CD14-positive monocyte (primary cell): ENCODE results near the gene EVL. TPM values are rescaled to one million over a fixed set of nuclear protein-coding genes. Genes with fewer than 3 reads are reported as not detected.

Experiments used
- DNase-seq, 3 donors: peaks; one replicate each; pipeline ENCODE4 v3.0.0-alpha.2; 2011 to 2022
- H2AFZ ChIP-seq: 2 replicates; pipeline ENCODE4 v1.6.0; 2012; ENCODE audit warnings: mild to moderate bottlenecking, low read depth, low read length, inconsistent platforms; ENCODE audit not compliant: insufficient read depth, poor library complexity, severe bottlenecking
- H3K27ac ChIP-seq, 2 donors: 1 replicate in 1 of 2; 2 replicates in 1 of 2; pipeline ENCODE4 v1.5.1; 2012 to 2013; ENCODE audit warnings: low read length in 2 of 2, control low read depth in 1 of 2, inconsistent platforms in 1 of 2, low read depth in 1 of 2, mild to moderate bottlenecking in 1 of 2
- H3K27me3 ChIP-seq, 2 donors: one replicate each; pipeline versions ENCODE4 v1.6.0 to v1.6.1; 2011 to 2013; ENCODE audit warnings: low read length in 2 of 2; ENCODE audit not compliant: control insufficient read depth in 2 of 2, insufficient read depth in 2 of 2
- H3K36me3 ChIP-seq, 2 donors: replicated peaks in 1 of 2; 1 replicate in 1 of 2; 2 replicates in 1 of 2; pipeline versions ENCODE4 v1.5.1 to v1.6.1; 2012 to 2013; ENCODE audit warnings: low read length in 2 of 2, control low read depth in 1 of 2, inconsistent platforms in 1 of 2, mild to moderate bottlenecking in 1 of 2; ENCODE audit not compliant: insufficient read depth in 2 of 2, control insufficient read depth in 1 of 2
- H3K4me1 ChIP-seq, 2 donors: 1 replicate in 1 of 2; 2 replicates in 1 of 2; pipeline versions ENCODE4 v1.5.1 to v1.6.1; 2012 to 2013; ENCODE audit warnings: low read length in 2 of 2, control low read depth in 1 of 2, inconsistent platforms in 1 of 2, mild to moderate bottlenecking in 1 of 2, moderate library complexity in 1 of 2; ENCODE audit not compliant: insufficient read depth in 2 of 2, control insufficient read depth in 1 of 2
- H3K4me2 ChIP-seq: replicated peaks from 2 replicates; pipeline ENCODE3; 2012; ENCODE audit warnings: low read length, moderate library complexity, mild to moderate bottlenecking; ENCODE audit not compliant: poor library complexity, severe bottlenecking; ENCODE audit errors: extremely low read depth
- H3K4me3 ChIP-seq, 3 experiments: fragments of 200-600 bp in 1 of 3; sonication (generic) in 1 of 3; replicated peaks in 1 of 3; 1 replicate in 2 of 3; 2 replicates in 1 of 3; pipeline ENCODE4 v1.5.1; 2011 to 2013; ENCODE audit warnings: low read length in 3 of 3, mild to moderate bottlenecking in 3 of 3, control low read depth in 2 of 3, low read depth in 2 of 3, inconsistent platforms in 1 of 3, moderate library complexity in 1 of 3
- H3K79me2 ChIP-seq: 2 replicates; pipeline ENCODE4 v1.6.0; 2012; ENCODE audit warnings: mild to moderate bottlenecking, control low read depth, inconsistent platforms, low read length, moderate library complexity; ENCODE audit not compliant: insufficient read depth
- H3K9ac ChIP-seq: 2 replicates; pipeline ENCODE4 v1.6.0; 2017; ENCODE audit warnings: low read length, mild to moderate bottlenecking; ENCODE audit not compliant: insufficient read depth, poor library complexity, severe bottlenecking
- H3K9me3 ChIP-seq, 2 donors: replicated peaks in 1 of 2; 1 replicate in 1 of 2; 2 replicates in 1 of 2; pipeline versions ENCODE4 v1.5.1 to v1.6.1; 2012 to 2013; ENCODE audit warnings: low read length in 2 of 2, control low read depth in 1 of 2; ENCODE audit not compliant: control insufficient read depth in 1 of 2, insufficient read depth in 1 of 2
- H4K20me1 ChIP-seq: 2 replicates; pipeline ENCODE4 v1.6.0; 2012; ENCODE audit warnings: mild to moderate bottlenecking, low read length, control low read depth, moderate library complexity; ENCODE audit not compliant: insufficient read depth
- H3K27ac Mint-ChIP-seq, 7 donors: one replicate each; pipeline ENCODE4 v1.8.0; 2020; ENCODE audit warnings: mild to moderate bottlenecking in 7 of 7, mixed read lengths in 7 of 7, moderate library complexity in 6 of 7, inconsistent platforms in 2 of 7
- H3K27me3 Mint-ChIP-seq, 3 donors: one replicate each; pipeline ENCODE4 v1.8.0; 2021 to 2022; ENCODE audit warnings: low read depth in 3 of 3, mild to moderate bottlenecking in 3 of 3, mixed read lengths in 3 of 3, moderate library complexity in 3 of 3, inconsistent platforms in 1 of 3
- H3K36me3 Mint-ChIP-seq, 2 donors: one replicate each; pipeline ENCODE4 v1.8.0; 2020; ENCODE audit warnings: mixed read lengths in 2 of 2, inconsistent platforms in 1 of 2, mild to moderate bottlenecking in 1 of 2
- H3K4me1 Mint-ChIP-seq: one replicate; pipeline ENCODE4 v1.8.0; 2020; ENCODE audit warnings: mild to moderate bottlenecking, mixed read lengths
- H3K4me3 Mint-ChIP-seq, 2 donors: one replicate each; pipeline ENCODE4 v1.8.0; 2020; ENCODE audit warnings: mild to moderate bottlenecking in 2 of 2, mixed read lengths in 2 of 2, moderate library complexity in 1 of 2
- H3K9me3 Mint-ChIP-seq, 7 donors: one replicate each; pipeline ENCODE4 v1.8.0; 2020 to 2022; ENCODE audit warnings: mixed read lengths in 7 of 7, mild to moderate bottlenecking in 6 of 7, moderate library complexity in 6 of 7, inconsistent platforms in 2 of 7
- CTCF ChIP-seq: fragments of 200-600 bp; IDR thresholded peaks from one replicate; pipeline ENCODE4 v1.8.0; 2022; ENCODE audit warnings: antibody characterized with exemption, mild to moderate bottlenecking
- WGBS: methylation state at CpG from one replicate; pipeline ENCODE4 v1.1.5; 2013; ENCODE audit warnings: missing lambda C conversion rate; ENCODE audit not compliant: insufficient coverage; 5-methylcytosine and 5-hydroxymethylcytosine counted together
- intact Hi-C, 2 donors: fragments of 100-400 bp; cut with micrococcal nuclease; formaldehyde crosslinking; loops; one replicate each; pipeline versions ENCODE4 v1.15.0 to v1.15.1; 2023
- polyA plus RNA-seq, 3 donors: library from polyadenylated mRNA; depleted of rRNA in 1 of 3; unstranded in 2 of 3; stranded (reverse) in 1 of 3; fragments of 300-500 nt in 2 of 3; fragments of >200 nt in 1 of 3; fragmentation: Illumina TruSeq in 2 of 3; gene quantifications; 1 replicate in 2 of 3; 2 replicates in 1 of 3; pipeline ENCODE4 v1.2.3, GENCODE V29; 2012 to 2021

Gene EVL
- polyA plus RNA-seq, 3 donors: 3.2 to 131 (median 6.7) TPM

- intact Hi-C loops: no loop called here
- Histone ChIP-seq H3K4me2 (no peak overlapping the region), H3K9me3 (no peaks in the 10 kb centered on the region), H3K9ac (no peak overlapping the region), H3K36me3 (peaks cover 52 to 62% of the 10 kb centered on the region in 2 donors), H3K27ac (no peak overlapping the region), H2AFZ (no peak overlapping the region), H3K4me1 (peaks cover 5 to 9% of the 10 kb centered on the region in 2 donors), H3K27me3 (no peaks in the 10 kb centered on the region), H4K20me1 (peaks cover 18% of the 10 kb centered on the region), H3K79me2 (peaks cover 13% of the 10 kb centered on the region), H3K4me3 (no peak overlapping the region)
- peaks cover 0 to 2% (median 0%) of the 10 kb centered on the region in 3 donors for H3K27me3 Mint-ChIP-seq
- H3K4me3 Mint-ChIP-seq: no peak overlapping the region
- H3K36me3 Mint-ChIP-seq: peaks cover 54 to 63% of the 10 kb centered on the region in 2 donors
- DNase-seq: no peak
- peaks cover 17% of the 10 kb centered on the region for H3K4me1 Mint-ChIP-seq
- TF ChIP-seq CTCF: no peak
- H3K9me3 Mint-ChIP-seq: no peaks in the 10 kb centered on the region
- peak overlapping the region in 1 of 7 donors; percentile 3 for H3K27ac Mint-ChIP-seq
- WGBS: 100% methylated on average over 1 of the region's 6 CpGs
Measured at GRCh38 chr14:100085462-100085861, 20.2 kb downstream of the EVL start.

- Histone ChIP-seq H3K79me2 (peaks cover 13% of the 10 kb centered on the region), H3K4me2 (no peak overlapping the region), H3K4me1 (peaks cover 5% of the 10 kb centered on the region in 2 donors), H3K9me3 (no peaks in the 10 kb centered on the region), H3K27me3 (no peaks in the 10 kb centered on the region), H4K20me1 (peaks cover 22% of the 10 kb centered on the region), H3K27ac (no peak overlapping the region), H3K36me3 (peaks cover 60 to 67% of the 10 kb centered on the region in 2 donors), H3K9ac (no peak overlapping the region), H2AFZ (no peak overlapping the region), H3K4me3 (no peak overlapping the region)
- no CpG with 5 or more reads among the region's 5 CpGs for WGBS
- Mint-ChIP-seq H3K36me3 (peaks cover 58 to 68% of the 10 kb centered on the region in 2 donors), H3K9me3 (no peaks in the 10 kb centered on the region), H3K4me3 (no peak overlapping the region), H3K27me3 (peaks cover 0 to 2% (median 0%) of the 10 kb centered on the region in 3 donors), H3K27ac (peak overlapping the region in 3 of 7 donors; percentile 23 to 29 (median 24)), H3K4me1 (peaks cover 13% of the 10 kb centered on the region)
- no peak for TF ChIP-seq CTCF
- no peak for DNase-seq
- intact Hi-C loops: no loop called here
Measured at GRCh38 chr14:100086361-100086760, 21.1 kb downstream of the EVL start.
